Activated CD4-positive, alpha-beta T cell treated with anti-CD3 and anti-CD28 coated beads, Interleukin-2, amount 10 ng/mL, durations not matched to agents 24 days and 14 days (primary cell): Measurements from ENCODE around the gene CCNJL. TPM values are rescaled to one million over a fixed set of nuclear protein-coding genes. Genes with fewer than 3 reads are reported as not detected.
"Not testable (repeated sequence)": the region's sequence is repeated elsewhere in the genome, so short reads cannot be mapped to it uniquely, and the experiment has no call there.

Source experiments
- DNase-seq: peaks from one replicate; pipeline ENCODE4 v3.0.0; 2022
- H3K27ac Mint-ChIP-seq: one replicate; pipeline ENCODE4 v1.8.0; 2022; ENCODE audit warnings: mild to moderate bottlenecking, mixed read lengths
- H3K27me3 Mint-ChIP-seq: one replicate; pipeline ENCODE4 v1.8.0; 2022; ENCODE audit warnings: mixed read lengths
- H3K36me3 Mint-ChIP-seq: one replicate; pipeline ENCODE4 v1.8.0; 2022; ENCODE audit warnings: low read depth, mild to moderate bottlenecking, mixed read lengths
- H3K4me1 Mint-ChIP-seq: one replicate; pipeline ENCODE4 v1.8.0; 2021; ENCODE audit warnings: mixed read lengths
- H3K4me3 Mint-ChIP-seq: one replicate; pipeline ENCODE4 v1.8.0; 2022; ENCODE audit warnings: mild to moderate bottlenecking, moderate library complexity, mixed read lengths
- H3K9me3 Mint-ChIP-seq: one replicate; pipeline ENCODE4 v1.8.0; 2021; ENCODE audit warnings: mixed read lengths
- intact Hi-C: fragments of 100-400 bp; cut with micrococcal nuclease; formaldehyde crosslinking; loops from one replicate; pipeline ENCODE4 v1.15.1; 2023
- total RNA-seq: library from RNA; stranded (reverse); gene quantifications from 2 replicates; pipeline ENCODE4 v1.2.3, GENCODE V29; 2022

Gene CCNJL
- total RNA-seq, 1 donor from 2014 or later: not detected

DNA sequence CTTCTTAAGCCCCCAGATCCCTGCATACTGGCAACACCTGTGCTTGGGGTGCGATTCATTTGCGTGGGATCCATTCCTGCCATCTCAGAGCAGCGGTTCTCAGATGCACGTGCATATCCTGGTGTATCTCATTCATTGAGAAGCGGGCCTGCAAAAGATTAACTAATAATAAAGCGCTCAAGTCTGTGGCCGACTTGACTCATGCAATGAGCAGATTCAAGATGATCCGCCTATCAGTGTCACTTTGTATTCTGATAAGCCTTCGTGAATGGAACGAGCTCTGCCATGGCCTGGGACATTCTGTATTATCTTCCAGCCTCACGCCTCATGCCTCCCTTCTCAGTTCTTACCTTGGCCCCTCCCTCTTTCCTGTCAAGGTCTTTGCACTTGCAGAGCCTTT, 35.7 kb upstream of the CCNJL start:
- Mint-ChIP-seq H3K36me3 (no peaks in the 10 kb centered on the region), H3K9me3 (no peaks in the 10 kb centered on the region), H3K27me3 (no peaks in the 10 kb centered on the region), H3K4me1 (no peaks in the 10 kb centered on the region), H3K4me3 (no peak overlapping the region), H3K27ac (no peak overlapping the region)
- intact Hi-C loops: no loop called here
- DNase-seq: no peak

GRCh38 chr5:160347448-160347847, 35.1 kb upstream of the CCNJL start:
- no peaks in the 10 kb centered on the region for H3K9me3 Mint-ChIP-seq
- H3K27ac Mint-ChIP-seq: no peak overlapping the region
- no peaks in the 10 kb centered on the region for H3K36me3 Mint-ChIP-seq
- DNase-seq: no peak
- intact Hi-C loops: no loop called here
- no peaks in the 10 kb centered on the region for H3K27me3 Mint-ChIP-seq
- no peaks in the 10 kb centered on the region for H3K4me1 Mint-ChIP-seq
- no peak overlapping the region for H3K4me3 Mint-ChIP-seq

DNA sequence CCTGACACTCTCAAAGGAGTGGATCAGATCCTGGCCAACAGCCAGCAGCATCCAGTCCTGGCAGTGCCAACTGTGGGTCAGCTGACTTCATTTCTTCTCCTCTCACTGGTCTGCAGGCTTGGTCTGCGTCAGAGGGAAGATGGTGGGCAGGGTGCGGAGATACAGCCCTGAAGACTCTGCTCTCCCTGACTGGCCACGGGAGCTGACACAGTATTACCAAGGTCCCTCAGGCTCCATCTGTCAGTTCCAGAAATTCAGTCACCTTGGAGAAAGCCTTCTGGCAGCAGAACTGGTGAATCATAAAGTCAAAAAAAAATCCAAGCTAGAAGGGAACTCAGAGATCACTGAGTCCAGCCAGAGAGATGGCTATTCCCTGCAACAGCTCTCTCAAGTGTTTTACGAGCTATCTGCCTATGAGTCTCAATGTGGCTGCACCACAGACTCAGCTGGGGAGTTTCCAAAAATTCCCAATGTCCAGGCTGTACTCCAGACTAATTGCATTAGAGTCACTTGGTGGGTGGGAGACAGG, 30.1 kb upstream of the CCNJL start:
- H3K9me3 Mint-ChIP-seq: no peaks in the 10 kb centered on the region
- no peak for DNase-seq
- H3K27me3 Mint-ChIP-seq: no peaks in the 10 kb centered on the region
- no peak overlapping the region for H3K4me3 Mint-ChIP-seq
- peaks cover 2% of the 10 kb centered on the region for H3K4me1 Mint-ChIP-seq
- H3K27ac Mint-ChIP-seq: no peak overlapping the region
- no peaks in the 10 kb centered on the region for H3K36me3 Mint-ChIP-seq
- intact Hi-C loops: no loop called here

GRCh38 chr5:160341309-160341870, 29.0 kb upstream of the CCNJL start:
- Mint-ChIP-seq H3K36me3 (no peaks in the 10 kb centered on the region), H3K9me3 (no peaks in the 10 kb centered on the region), H3K4me1 (peaks cover 2% of the 10 kb centered on the region), H3K4me3 (no peak overlapping the region), H3K27me3 (no peaks in the 10 kb centered on the region), H3K27ac (no peak overlapping the region)
- DNase-seq: no peak
- intact Hi-C loops: no loop called here

DNA sequence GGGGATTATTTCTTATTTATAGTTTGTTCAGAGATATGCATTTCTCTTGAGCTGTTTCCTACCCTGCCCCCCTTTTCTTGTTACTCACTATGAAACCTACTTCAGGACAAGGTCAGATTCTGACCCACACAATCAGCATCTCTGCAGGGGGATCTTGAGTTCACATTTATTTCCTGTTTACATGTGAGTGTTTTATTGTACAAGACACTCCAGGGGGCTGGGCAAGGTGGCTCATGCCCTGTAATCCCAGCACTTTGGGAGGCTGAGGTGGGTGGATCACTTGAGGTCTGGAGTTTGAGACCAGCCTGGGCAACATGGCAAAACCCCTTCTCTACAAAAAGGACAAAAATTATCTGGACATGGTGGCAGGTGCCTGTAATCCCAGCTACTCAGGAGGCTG, 28.1 kb upstream of the CCNJL start:
- H3K36me3 Mint-ChIP-seq, DNase-seq, H3K9me3 Mint-ChIP-seq, H3K27ac Mint-ChIP-seq, intact Hi-C loops, H3K4me3 Mint-ChIP-seq, H3K4me1 Mint-ChIP-seq, H3K27me3 Mint-ChIP-seq: not testable (repeated sequence)

DNA sequence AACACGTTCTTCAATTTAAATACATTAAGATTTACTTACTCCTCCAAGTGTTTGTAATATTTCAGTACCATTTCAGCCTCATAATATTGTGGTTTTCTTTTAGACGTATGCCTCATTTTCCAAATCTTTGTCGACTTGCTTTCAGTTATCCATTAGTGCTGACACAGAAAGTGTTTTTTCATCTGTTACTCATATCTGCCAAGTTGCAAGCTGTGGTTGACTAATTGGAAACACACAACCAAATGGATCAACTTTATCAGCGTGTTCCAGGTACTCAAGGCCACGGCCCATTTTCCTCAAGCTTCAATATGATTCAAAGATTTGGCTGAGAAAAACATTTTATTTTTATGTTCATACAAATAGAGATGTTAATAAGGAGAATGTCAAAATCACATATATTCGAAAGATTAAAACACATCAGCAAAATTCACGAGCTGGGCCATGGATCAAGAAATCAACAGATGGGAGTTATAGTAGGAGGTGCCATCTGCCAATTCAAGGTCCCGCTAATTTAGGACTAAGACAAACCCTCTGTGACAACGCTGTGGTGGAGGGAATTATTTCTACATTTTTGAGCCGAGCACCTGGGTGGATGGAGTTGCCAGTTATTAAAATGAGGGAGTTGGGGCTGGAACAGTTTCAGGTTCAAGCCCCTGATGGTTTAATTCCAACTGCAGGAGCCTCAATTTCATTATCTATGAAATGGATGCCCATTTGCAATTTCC, 27.2 kb upstream of the CCNJL start:
- DNase-seq: no peak
- Mint-ChIP-seq H3K4me3 (no peak overlapping the region), H3K9me3 (no peaks in the 10 kb centered on the region), H3K27me3 (no peaks in the 10 kb centered on the region), H3K36me3 (no peaks in the 10 kb centered on the region), H3K27ac (no peak overlapping the region), H3K4me1 (peaks cover 2% of the 10 kb centered on the region)
- intact Hi-C loops: no loop called here

- DNase-seq: not testable (repeated sequence)
These were observed 22.4 kb upstream of the CCNJL start for GRCh38 chr5:160334716-160335115.

DNA sequence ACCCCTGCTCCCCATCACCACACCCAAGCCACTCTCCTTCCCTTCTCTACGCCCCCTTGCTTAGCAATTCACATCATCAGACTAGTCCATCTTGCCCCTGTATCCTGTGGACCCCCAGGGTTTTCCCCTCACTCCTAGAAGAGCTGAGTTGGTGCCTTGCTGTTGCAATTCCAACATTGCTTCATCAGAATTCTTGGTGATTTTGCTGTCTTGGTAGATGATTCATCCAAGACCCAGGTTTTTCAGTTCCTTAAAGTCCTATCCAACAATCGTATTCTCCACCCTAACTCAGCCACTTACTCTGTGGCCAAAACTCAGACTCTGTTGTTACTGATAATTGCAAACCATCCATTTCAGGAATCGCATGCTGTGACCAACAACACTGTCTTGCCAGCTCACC, 21.4 kb upstream of the CCNJL start:
- no peak for DNase-seq
- Mint-ChIP-seq H3K27ac (no peak overlapping the region), H3K27me3 (no peaks in the 10 kb centered on the region), H3K9me3 (no peaks in the 10 kb centered on the region), H3K4me1 (peaks cover 7% of the 10 kb centered on the region), H3K36me3 (no peaks in the 10 kb centered on the region), H3K4me3 (no peak overlapping the region)
- intact Hi-C loops: no loop called here

More at GRCh38 chr5:160334716-160335115, 22.4 kb upstream of the CCNJL start:
- H3K36me3 Mint-ChIP-seq, H3K4me1 Mint-ChIP-seq, H3K27me3 Mint-ChIP-seq, H3K4me3 Mint-ChIP-seq, H3K27ac Mint-ChIP-seq, intact Hi-C loops, H3K9me3 Mint-ChIP-seq: not testable (repeated sequence)

GRCh38 chr5:160330212-160330611, 17.8 kb upstream of the CCNJL start:
- intact Hi-C loops: no loop called here
- peaks cover 7% of the 10 kb centered on the region for H3K4me1 Mint-ChIP-seq
- no peak overlapping the region for H3K4me3 Mint-ChIP-seq
- H3K27me3 Mint-ChIP-seq: peaks cover 3% of the 10 kb centered on the region
- H3K9me3 Mint-ChIP-seq: no peaks in the 10 kb centered on the region
- H3K27ac Mint-ChIP-seq: peak overlapping the region; percentile 39
- H3K36me3 Mint-ChIP-seq: no peaks in the 10 kb centered on the region
- no peak for DNase-seq

- Mint-ChIP-seq H3K36me3 (no peaks in the 10 kb centered on the region), H3K4me1 (peaks cover 7% of the 10 kb centered on the region), H3K9me3 (no peaks in the 10 kb centered on the region), H3K4me3 (no peak overlapping the region), H3K27me3 (peaks cover 3% of the 10 kb centered on the region), H3K27ac (no peak overlapping the region)
- intact Hi-C loops: no loop called here
- DNase-seq: no peak
These were observed 15.5 kb upstream of the CCNJL start for GRCh38 chr5:160327818-160328217.

- no peaks in the 10 kb centered on the region for H3K9me3 Mint-ChIP-seq
- DNase-seq: no peak
- H3K4me3 Mint-ChIP-seq: no peak overlapping the region
- peaks cover 7% of the 10 kb centered on the region for H3K4me1 Mint-ChIP-seq
- intact Hi-C loops: no loop called here
- no peak overlapping the region for H3K27ac Mint-ChIP-seq
- peaks cover 3% of the 10 kb centered on the region for H3K27me3 Mint-ChIP-seq
- no peaks in the 10 kb centered on the region for H3K36me3 Mint-ChIP-seq
These were observed 14.6 kb upstream of the CCNJL start for GRCh38 chr5:160326981-160327380.

- no peak for DNase-seq
- Mint-ChIP-seq H3K4me1 (peaks cover 7% of the 10 kb centered on the region), H3K36me3 (no peaks in the 10 kb centered on the region), H3K27ac (no peak overlapping the region), H3K27me3 (peaks cover 3% of the 10 kb centered on the region), H3K9me3 (no peaks in the 10 kb centered on the region), H3K4me3 (no peak overlapping the region)
- intact Hi-C loops: no loop called here
These were observed 13.4 kb upstream of the CCNJL start for GRCh38 chr5:160325716-160326115.

- DNase-seq: no peak
- Mint-ChIP-seq H3K4me3 (no peak overlapping the region), H3K27ac (no peak overlapping the region), H3K9me3 (no peaks in the 10 kb centered on the region), H3K4me1 (no peaks in the 10 kb centered on the region), H3K27me3 (peaks cover 4% of the 10 kb centered on the region), H3K36me3 (no peaks in the 10 kb centered on the region)
- intact Hi-C loops: no loop called here
These were observed 12.5 kb upstream of the CCNJL start for GRCh38 chr5:160324886-160325285.

DNA sequence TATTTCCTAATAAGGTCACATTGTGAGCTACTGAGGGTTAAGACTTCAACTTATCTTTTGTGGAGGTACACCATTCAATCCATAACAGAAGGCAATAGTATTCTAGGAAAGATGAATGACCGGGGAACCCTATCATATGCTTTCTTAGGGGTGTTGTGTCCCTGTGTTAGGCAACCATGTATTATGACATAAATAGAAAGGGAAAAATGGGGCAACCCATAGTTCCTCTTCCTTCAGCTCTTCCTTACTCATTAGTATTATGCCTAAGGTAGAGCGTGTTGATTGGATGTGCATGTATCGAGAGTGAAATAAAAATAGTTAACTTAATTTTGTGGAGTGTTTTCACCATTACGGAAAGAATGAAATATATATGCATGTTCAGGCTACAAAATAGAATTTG, 6.0 kb upstream of the CCNJL start:
- Mint-ChIP-seq H3K4me1 (peaks cover 2% of the 10 kb centered on the region), H3K27ac (no peak overlapping the region), H3K36me3 (no peaks in the 10 kb centered on the region), H3K9me3 (no peaks in the 10 kb centered on the region), H3K27me3 (peaks cover 32% of the 10 kb centered on the region), H3K4me3 (no peak overlapping the region)
- no peak for DNase-seq
- intact Hi-C loops: no loop called here

- Mint-ChIP-seq H3K36me3 (no peaks in the 10 kb centered on the region), H3K9me3 (no peaks in the 10 kb centered on the region), H3K27me3 (peaks cover 41% of the 10 kb centered on the region), H3K4me1 (peaks cover 7% of the 10 kb centered on the region), H3K27ac (no peak overlapping the region), H3K4me3 (no peak overlapping the region)
- no peak for DNase-seq
- intact Hi-C loops: no loop called here
These were observed 5.1 kb upstream of the CCNJL start for GRCh38 chr5:160317434-160317833.
